Right lobe of liver (tissue), 4 donors: ENCODE data around the gene GPRC5C.

Experiments
- CTCF ChIP-seq, 4 donors: fragments of 200-600 bp in 3 of 4; fragments of 450-650 bp in 1 of 4; IDR thresholded peaks; one replicate each; pipeline versions ENCODE4 v1.5.1 to v1.8.0; 2016 to 2022; ENCODE audit warnings: antibody characterized with exemption in 4 of 4, mild to moderate bottlenecking in 2 of 4
- POLR2A ChIP-seq: fragments of 450-650 bp; IDR thresholded peaks from one replicate; pipeline ENCODE4 v1.6.1; 2017; ENCODE audit warnings: antibody characterized with exemption, mild to moderate bottlenecking
- donor health status: DM: no; HTN: no; CAD: no.
- donor health status: DM: no; HTN: no; CAD: no.
- donor health status: DM: no; HTN: yes; CAD: no.

DNA sequence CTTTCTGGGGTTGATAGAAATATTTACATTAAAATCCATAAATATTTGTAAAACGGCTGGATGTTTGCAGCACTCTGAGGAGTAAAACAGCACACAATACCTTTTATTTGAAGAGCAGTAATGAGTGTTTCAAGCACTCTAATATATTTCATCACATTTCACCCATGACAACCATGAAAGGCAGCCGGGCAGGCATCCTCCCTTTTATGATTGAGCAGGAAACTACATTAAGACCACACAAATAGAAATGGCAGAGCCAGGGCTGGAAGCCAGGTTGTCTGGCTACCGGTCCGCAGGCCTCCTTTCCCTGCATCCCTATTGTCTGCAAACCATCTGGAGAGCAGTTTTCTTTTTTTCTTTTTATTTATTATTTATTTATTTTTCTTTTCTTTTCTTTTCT, 23.1 kb upstream of the GPRC5C start:
- TF ChIP-seq CTCF (IDR thresholded peaks at IDR 0.05) = no peak
- TF ChIP-seq POLR2A = no peak
